Breast epithelium (tissue), 3 donors: Measurements from ENCODE around the gene IL1RAPL2.

ENCODE experiments used
- CTCF ChIP-seq, 3 donors: fragments of 450-650 bp; IDR thresholded peaks; one replicate each; pipeline ENCODE4 v1.5.1; 2016 to 2017; ENCODE audit warnings: antibody characterized with exemption in 3 of 3, mild to moderate bottlenecking in 3 of 3, moderate library complexity in 3 of 3
- POLR2AphosphoS5 ChIP-seq, 3 donors: sonication (generic); formaldehyde crosslinking; IDR thresholded peaks; one replicate each; pipeline ENCODE4 v1.6.1; 2017; ENCODE audit warnings: antibody characterized with exemption in 3 of 3

DNA sequence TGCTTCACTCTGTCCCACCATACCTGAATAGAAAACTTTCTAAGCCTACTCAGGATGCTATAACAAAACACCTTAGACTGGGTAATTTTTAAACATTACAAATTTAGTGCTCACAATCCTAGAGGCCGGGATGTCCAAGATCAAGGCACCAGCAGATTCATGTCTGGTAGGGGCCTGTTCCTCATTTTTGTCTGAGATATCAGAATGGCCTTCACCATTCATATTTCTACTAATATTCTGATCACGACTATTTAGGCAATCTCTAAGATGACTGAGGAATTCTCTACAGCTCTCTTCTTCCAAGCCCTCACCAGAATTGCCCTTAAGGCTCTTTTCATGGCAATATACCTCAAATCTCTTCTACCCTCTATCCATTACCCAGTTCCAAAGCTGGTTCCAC lies 1178.9 kb downstream of the IL1RAPL2 start:
- TF ChIP-seq POLR2AphosphoS5 (IDR thresholded peaks at IDR 0.05) (no peak), CTCF (IDR thresholded peaks at IDR 0.05) (no peak)
